K562 (cell line): ENCODE measurements around the gene RAB2B. TPM values are rescaled to one million over a fixed set of nuclear protein-coding genes. Genes with fewer than 3 reads are reported as not detected.

Source experiments
- BCLAF1 ChIP-seq, 2 experiments: fragments of 450-650 bp in 1 of 2; IDR thresholded peaks; 2 replicates each; pipeline ENCODE4 v1.6.1; 2011 to 2017; ENCODE audit warnings: low read depth in 2 of 2, antibody characterized with exemption in 1 of 2, borderline replicate concordance in 1 of 2, low read length in 1 of 2, mild to moderate bottlenecking in 1 of 2, mixed read lengths in 1 of 2; ENCODE audit not compliant: control insufficient read depth in 1 of 2
- DLX4 ChIP-seq: fragments of 250-450 bp; sonication (Bioruptor Pico); IDR thresholded peaks from 2 replicates; pipeline ENCODE4 v1.6.1; 2021; ENCODE audit warnings: mild to moderate bottlenecking
- ETV6 ChIP-seq, 3 experiments: fragments of 150-350 bp in 1 of 3; sonication (generic) in 1 of 3; formaldehyde crosslinking in 1 of 3; IDR thresholded peaks; 2 replicates each; pipeline versions ENCODE4 v1.6.1 to v1.8.0; 2014 to 2022; ENCODE audit warnings: borderline replicate concordance in 2 of 3, low read depth in 2 of 3, antibody characterized with exemption in 1 of 3, low read length in 1 of 3, mild to moderate bottlenecking in 1 of 3, missing genetic modification reagents in 1 of 3
- JUNB ChIP-seq: fragments of 450-650 bp; formaldehyde crosslinking; conservative IDR thresholded peaks from 2 replicates; pipeline ENCODE4 v1.4.0; 2020; ENCODE audit warnings: mild to moderate bottlenecking
- TARDBP ChIP-seq: fragments of 450-650 bp; IDR thresholded peaks from 2 replicates; pipeline ENCODE4 v1.6.1; 2016
- ZBTB17 ChIP-seq: fragments of 450-650 bp; formaldehyde crosslinking; IDR thresholded peaks from 2 replicates; pipeline ENCODE4 v1.4.0; 2020; ENCODE audit warnings: mild to moderate bottlenecking
- polyA plus RNA-seq, 8 experiments: library from polyadenylated mRNA; depleted of rRNA in 4 of 8; stranded (reverse) in 5 of 8; unstranded in 3 of 8; fragments of >200 nt; fragmentation: Nextera tagmentation in 2 of 8; fragmentation: Illumina TruSeq in 1 of 8; extraction: Ambion mirVana in 2 of 8; extraction: Trizol in 1 of 8; gene quantifications; 2 replicates each; pipeline versions ENCODE4 v1.2.1 to v1.2.3, GENCODE V29; 2011 to 2014; ENCODE audit warnings: inconsistent platforms in 1 of 8, missing spikeins in 1 of 8
- total RNA-seq, 7 experiments: library from RNA; depleted of rRNA in 6 of 7; stranded (reverse); fragments of >200 nt in 6 of 7; fragmentation: Illumina TruSeq in 2 of 7; extraction: Trizol in 2 of 7; gene quantifications; 2 replicates each; pipeline versions ENCODE4 v1.2.1 to v1.2.3, GENCODE V29; 2011 to 2021; ENCODE audit warnings: low replicate concordance in 1 of 7

The RAB2B gene
- total and polyA plus RNA-seq, 9 of the 15 experiments (the other 6 are each of a cell fraction or from before 2014, with no cell fraction given) = 4.6 to 19.8 (median 9.8) TPM

GRCh38 chr14:21501568-21501967, 24.8 kb upstream of the RAB2B start (continued):
- TF ChIP-seq ETV6 (IDR thresholded peaks at IDR 0.05; ENCODE audit: borderline replicate concordance in 1 of 2, low read depth in 2 of 2, low read length in 1 of 2) = no peak
- TF ChIP-seq ETV6 (CRISPR knock-in tag; IDR thresholded peaks at IDR 0.05; ENCODE audit: borderline replicate concordance) = no peak
- TF ChIP-seq DLX4 (CRISPR knock-in tag) = no peak
- no peak for TF ChIP-seq ZBTB17 (CRISPR knock-in tag)
- no peak for TF ChIP-seq TARDBP
- TF ChIP-seq JUNB (CRISPR knock-in tag) = no peak
- no peak for TF ChIP-seq BCLAF1 (IDR thresholded peaks at IDR 0.05; ENCODE audit: borderline replicate concordance in 1 of 2, control insufficient read depth in 1 of 2, low read depth in 2 of 2, low read length in 1 of 2)
